A673 (cell line): Measurements from ENCODE around the gene TMOD3.

Experiments
- EZH2 ChIP-seq: fragments of 200-600 bp; sonication (generic); IDR thresholded peaks from 2 replicates; pipeline ENCODE4 v1.6.1; 2017; ENCODE audit warnings: borderline replicate concordance, low read depth, mild to moderate bottlenecking, mixed read lengths, antibody characterized with exemption, low read length; ENCODE audit not compliant: poor library complexity, severe bottlenecking
- TF ChIP-seq, protein P1 (sequence below): fragments of 300-800, 200-600 bp; sonication (generic); conservative IDR thresholded peaks from 2 replicates; pipeline ENCODE4 v1.5.1; 2017; ENCODE audit warnings: low read depth, mild to moderate bottlenecking, antibody characterized with exemption, low read length, moderate library complexity, mixed read lengths

DNA sequence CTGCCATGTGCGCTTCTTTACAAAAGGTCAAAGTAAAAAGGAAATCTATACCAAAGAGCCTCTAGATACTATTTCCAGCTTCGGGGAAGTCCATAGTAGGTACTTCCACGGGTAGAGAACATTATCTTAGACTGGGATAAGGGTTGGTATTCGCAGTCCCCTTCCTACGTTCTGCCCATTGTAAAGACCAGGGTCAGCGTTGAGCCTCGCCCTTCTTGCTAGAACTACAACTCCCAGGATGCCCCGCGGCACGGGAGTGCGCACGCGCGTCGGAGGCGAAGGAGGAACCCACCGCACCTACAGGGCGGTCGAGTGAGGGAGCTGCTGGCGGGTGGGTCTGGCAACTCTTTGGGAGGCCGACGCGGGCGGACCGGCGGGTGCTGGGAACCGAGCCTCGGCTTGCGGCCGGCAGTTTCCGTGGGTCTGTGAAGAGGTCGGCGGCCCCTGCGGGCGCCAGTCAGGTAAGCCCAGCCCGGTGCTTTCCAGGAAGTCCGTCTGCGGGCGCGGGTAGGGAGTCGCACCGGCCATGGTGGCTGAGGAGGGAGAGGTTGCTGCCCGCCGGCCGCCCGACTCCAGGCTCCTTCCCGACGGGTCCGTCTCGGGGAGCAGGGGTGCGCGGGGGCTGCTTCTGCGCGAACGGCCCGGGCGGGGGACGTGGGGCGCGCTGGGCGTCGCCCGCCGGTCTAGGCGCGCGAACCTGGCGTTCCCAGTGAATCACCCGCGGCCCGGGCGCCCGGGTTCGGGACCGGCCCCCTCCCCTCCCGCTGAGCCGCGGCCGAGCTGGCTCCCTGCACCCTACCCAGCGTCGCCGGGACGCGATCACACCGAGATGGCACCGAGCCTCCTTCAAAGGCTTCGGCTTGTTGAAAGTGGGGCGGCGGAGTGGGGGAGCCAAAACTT is at the start of gene TMOD3:
- TF ChIP-seq, protein P1, sequence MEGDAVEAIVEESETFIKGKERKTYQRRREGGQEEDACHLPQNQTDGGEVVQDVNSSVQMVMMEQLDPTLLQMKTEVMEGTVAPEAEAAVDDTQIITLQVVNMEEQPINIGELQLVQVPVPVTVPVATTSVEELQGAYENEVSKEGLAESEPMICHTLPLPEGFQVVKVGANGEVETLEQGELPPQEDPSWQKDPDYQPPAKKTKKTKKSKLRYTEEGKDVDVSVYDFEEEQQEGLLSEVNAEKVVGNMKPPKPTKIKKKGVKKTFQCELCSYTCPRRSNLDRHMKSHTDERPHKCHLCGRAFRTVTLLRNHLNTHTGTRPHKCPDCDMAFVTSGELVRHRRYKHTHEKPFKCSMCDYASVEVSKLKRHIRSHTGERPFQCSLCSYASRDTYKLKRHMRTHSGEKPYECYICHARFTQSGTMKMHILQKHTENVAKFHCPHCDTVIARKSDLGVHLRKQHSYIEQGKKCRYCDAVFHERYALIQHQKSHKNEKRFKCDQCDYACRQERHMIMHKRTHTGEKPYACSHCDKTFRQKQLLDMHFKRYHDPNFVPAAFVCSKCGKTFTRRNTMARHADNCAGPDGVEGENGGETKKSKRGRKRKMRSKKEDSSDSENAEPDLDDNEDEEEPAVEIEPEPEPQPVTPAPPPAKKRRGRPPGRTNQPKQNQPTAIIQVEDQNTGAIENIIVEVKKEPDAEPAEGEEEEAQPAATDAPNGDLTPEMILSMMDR: no peak
- no peak for TF ChIP-seq EZH2
